NCI-H1048 (cell line): ENCODE results near the gene KLHL29.

Experiments used
- DNase-seq: peaks from one replicate; lab custom pipeline; 2025; lab: John Stamatoyannopoulos, UW

KLHL29 gene

DNA sequence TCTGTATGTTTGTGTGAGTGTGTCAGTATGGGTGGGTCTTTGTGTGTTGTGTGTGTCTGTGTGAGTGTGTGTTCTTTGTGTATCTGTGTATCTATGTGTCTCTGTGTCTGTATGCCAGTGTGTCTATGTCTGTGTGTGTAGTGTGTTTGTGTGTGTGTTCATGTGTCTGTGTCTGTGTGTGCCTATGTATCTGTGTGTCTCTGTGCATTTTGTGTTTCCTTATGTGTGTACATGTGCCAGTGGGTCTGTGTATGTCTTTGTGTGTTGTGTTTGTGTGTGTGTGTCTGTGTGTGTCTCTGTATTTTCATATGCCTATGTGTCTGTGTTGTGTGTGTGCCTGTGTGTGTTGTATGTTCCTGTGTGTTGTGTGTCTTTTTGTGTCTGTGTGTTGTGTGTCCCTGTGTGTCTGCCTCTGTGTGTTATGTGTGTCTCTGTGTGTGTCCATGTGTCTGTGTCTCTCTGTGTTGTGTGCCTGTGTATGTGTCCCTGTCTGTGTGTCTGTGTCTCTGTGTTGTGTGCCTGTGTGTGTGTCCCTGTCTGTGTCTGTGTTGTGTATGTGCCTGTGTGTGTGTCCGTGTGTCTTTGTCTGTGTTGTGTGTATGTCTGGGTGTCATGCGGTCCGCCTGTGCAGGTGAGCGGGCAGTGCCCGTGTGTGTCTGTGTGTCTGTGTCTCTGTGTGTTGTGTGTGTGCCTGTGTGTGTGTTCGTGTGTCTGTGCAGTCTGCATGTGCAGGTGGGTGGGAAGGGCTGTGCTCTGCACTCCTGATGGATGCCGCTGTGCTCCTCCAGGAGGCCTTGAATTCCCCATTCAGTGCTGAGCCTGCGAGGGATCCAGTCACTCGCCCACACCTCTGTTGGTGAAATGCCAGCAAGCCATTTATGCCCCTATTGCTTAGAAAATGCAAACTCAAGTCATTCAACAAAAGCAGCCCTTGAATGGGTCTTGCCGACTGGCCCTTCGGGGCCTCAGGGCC lies 37.4 kb downstream of the KLHL29 start:
- DNase-seq = no peak

DNA sequence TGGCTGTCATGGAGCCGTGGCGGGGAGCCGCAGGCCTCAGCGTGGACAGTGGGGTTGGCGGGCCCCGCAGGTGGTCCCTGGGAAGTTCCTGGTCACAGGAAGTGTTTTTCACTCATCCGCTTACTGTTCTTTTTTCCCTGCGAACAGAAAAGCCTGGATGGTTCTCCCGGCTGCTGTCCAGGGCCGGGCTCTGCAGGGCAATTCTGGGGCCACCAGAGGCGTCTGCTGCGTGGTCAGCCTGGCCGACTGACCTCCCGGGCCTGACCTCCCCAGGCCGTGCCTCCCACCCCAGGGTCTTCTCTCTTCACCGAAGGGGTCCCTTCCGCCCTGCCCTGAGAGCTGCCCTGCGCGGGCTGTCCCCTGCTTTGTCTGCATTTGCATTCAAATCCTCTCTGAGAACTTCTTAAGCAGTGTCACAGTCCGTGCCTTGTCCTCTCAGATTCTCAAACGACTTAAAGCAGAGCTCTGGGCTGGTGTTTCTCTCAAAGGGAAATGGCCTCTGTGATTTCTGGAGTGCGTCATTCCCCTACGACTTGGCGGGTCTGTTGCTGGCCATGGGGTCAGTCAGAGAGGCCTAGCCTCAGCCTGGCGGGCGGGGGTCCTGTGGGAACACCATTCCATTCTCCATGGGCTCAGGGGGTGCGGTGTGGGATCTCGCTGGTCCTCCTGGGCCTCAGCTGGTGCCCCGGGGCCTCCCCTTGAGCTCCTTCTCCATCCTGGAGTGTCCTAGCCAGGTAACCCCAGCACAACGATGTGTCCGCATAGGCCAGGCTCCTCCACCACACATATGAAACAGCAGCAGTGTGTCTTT lies 38.3 kb downstream of the KLHL29 start:
- no peak for DNase-seq

DNA sequence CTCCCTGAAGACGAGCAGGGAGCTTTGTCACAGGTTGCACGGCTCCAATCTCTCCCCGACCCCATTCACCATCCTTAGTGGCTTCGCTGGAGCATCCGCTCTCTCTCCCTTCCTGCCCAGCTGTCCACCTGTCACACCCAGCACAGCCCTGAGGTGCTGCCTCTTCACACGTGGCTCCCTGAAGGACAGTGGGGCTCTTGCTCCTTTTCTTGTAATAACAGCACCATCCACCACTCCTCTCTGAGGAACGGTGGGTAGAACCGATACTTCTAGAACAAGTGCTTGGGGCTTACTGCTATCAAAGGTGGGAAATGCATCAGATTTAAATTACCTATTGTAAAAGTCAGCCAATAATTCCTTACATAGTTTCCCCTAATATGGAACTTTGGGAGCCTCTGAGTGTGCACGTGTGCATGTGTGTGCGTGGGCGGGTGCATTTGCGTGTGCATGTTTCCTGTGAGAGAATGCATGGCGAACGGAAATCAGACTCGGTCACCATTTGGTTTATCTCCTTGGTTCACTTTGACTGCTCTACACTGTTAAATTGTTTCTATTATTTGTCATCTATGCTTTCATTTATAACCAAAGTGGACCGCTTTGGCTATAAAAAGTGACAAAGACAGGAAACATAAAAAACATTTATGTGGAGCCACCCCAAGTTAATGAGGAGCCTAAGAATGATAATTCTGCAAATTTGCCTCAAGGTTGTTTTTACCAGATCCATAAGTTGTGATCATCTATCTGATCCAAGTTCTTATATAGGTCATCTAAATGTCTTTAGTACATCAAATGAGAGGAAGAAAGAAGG lies 39.1 kb downstream of the KLHL29 start:
- DNase-seq = no peak

DNA sequence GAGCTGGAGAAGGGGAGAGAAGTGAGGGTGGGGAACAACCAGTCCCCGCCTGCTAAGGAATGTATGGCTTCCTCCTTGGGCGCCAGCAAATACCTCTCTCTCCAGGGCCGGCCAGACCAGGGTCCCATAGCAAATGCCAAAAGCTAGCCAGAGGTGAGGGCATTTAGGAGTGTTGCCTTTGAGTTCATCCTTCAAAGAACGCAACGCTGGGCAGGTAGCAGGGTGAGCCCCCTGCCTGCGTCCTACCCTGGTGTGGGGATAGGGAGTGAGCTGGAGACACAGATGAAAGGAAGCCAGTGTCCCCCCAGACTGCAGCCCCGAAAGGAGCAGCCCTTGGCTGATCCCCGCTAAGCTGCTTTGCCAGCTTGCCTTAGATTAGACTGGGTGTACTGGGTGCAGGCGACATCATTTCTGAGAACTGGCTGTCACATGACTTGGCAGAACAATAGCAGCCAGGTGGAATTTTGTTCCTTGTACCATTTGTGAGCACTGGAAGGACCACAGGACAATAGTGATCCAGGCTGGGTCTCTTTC lies 40.4 kb downstream of the KLHL29 start:
- DNase-seq = no peak

DNA sequence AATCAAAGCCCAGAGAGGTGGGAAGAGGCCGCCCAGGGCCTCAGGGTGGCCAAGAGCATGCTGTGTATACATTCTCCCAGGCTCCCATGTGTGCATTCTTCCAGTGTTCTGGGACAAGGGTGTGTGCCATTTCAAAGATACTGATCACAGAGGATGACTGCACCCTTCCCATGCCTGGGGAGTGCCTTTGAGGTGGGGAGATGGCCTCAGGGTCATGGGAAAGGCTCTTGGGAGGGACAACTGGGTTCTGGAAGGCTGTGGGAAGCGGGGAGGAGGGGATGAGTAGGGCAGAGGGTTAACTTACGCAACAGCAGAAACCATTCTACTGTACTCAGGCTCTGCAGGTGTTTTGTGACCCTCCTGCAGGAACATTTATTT lies 40.9 kb downstream of the KLHL29 start:
- DNase-seq = no peak

DNA sequence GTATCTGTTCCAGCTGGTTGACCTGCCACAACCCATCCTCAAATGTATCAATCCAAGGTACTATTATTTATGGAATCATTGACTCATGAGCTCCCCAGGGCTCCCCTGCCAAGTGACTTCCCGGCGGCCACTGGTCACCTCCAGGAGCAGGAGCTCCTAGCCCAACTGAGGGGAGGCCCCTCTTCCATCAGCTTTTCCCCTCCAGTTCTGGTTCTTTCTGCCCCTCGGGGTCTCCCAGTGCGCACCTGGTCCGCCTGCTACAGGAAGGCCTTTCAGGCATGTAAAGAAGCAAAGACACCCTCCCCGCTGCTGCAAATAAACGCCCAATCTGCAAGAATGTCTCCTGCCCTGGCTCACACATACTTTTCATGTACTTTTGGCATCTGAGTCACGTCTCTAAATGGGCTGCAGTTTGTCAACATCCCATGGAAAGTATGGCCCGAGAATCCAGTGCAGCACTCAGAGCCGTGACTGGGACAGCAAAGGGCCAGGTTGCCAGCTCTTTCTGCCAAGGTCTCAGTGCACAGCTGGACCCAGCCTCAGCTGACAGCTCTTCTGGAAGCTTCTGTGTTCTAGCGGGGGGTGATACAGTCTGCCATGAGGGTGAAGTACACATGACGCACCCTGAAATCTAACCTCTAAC lies 41.4 kb downstream of the KLHL29 start:
- DNase-seq = no peak

DNA sequence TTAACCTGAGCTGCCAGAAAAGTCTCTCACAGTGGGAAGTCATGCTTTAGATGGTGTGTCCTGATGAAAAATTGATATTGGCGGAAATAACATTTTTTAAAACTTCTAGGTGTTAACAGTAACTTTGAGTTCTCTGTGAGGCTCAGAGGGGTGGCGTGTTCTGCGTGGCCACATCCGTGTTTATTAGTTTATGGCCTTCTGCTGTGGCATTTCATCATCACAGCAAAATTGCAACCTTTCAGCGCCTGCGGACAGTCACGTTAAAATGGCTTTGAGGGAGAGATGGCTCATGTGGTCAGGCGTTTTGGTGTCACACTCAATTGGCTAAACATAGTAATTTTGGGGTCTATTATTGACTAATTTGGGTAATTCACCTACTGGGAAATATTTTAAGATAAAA lies 42.4 kb downstream of the KLHL29 start:
- no peak for DNase-seq

DNA sequence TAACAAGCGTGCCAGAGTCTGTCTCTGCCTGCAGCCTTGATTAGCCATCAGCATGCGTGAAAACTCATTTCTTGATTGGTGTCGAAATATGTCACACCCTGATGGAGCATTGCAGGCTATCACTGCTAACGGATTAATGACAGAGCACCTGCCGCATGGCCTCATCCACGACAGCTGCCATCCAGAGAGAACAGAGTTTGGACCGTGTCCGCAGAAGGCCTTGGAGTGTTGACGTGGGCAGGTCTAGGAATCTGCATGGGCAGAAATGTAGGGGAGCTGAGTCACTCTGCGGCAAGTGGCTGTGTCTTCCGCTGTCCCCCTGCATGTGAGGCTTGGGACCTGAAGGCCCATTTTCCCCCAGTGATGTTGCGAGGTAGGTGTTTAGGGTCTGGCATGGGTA lies 43.0 kb downstream of the KLHL29 start:
- no peak for DNase-seq

DNA sequence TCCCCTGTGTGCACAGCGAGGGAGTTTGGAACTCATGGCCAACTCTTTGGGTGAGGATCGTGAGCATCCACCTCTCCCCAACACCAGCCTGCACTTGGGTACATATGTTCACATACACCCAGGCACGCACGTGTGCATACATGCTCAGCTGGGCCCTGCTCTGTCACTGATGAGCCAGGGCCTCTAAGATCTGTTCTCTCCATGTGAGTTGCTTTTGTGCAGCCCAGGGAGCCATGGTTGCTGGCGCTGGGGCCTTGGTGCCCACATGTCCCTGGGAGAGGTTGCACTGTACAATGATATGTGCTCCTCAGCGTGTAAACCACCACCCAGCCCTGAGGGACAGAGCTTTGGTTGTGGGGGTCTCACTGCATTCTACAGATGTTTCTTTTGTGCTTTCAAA lies 44.1 kb downstream of the KLHL29 start:
- DNase-seq = no peak

DNA sequence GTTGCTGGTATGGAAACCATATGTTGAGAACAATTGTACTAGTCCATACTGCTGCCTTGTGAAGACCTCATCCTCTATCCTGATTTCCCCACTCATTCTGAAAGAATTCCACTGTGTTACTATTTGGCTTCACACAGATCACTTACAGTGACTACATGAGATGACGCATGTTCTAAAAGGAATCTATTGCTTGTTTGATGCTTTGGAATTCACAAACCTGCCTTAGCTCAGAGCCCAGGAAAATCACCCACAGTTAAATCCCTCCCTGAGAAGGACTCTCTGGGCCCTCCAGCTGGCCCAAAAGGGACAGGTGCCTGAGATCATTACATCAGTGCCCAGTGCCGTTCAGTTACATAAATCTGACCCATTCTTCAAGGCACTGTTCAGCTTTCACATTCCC lies 45.3 kb downstream of the KLHL29 start:
- DNase-seq = no peak

DNA sequence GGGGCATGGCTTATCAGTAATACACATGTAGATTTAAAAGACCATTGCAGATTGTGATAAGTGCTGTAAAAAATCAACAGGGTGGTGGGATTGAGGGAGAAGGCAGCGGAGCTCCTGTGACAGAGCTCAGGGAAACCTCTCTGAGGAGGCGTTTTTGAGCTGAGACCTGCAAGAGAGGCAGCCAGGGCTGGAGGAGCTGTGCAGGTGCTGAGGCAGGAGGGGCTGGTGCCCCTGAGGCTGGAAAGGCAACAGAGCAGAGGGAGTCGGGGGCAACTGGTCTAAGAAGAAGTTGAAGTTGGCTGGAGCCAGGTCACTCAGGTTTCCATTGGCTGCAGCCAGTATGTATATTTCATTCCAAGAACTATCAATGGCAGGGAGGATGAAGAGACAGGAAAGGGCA lies 47.6 kb downstream of the KLHL29 start:
- no peak for DNase-seq

DNA sequence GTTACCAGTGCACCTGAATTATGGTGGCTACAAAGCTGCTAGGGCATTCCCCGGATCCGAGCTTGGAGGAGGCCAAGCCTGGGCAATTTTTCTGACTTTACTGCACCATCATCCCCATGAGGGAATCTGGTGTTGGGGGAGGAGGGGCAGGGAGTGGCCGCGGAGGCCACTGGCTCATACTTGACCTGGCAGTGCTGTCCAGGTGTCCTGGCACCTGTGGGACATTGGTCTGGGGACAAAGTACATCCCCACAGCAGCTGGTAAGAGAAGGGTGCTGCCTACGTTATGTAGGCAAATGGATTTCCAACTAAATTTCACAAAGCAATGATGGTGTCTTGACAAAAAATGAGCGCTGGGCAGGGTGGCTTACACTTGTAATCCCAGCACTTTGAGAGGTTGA lies 48.3 kb downstream of the KLHL29 start:
- DNase-seq = no peak

DNA sequence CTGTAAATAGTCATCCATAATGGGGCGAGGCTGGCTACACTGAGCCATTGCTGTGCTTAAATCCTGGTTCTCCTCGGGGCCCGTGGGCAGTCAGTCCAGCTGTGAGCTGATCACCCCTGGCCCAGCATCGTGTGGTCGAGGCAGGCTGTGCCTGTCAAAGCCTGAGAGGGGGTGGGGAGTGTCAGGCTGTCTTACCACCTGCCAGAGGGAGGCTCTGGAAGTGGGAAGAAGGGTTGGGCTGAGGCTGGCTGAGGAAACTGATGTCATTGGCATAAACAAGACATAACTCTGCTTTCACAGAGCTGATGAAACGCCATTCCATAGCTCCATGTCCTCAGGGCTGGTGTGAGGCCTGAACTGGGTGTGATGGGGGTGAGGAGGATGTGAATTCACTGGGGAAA lies 49.7 kb downstream of the KLHL29 start:
- no peak for DNase-seq

DNA sequence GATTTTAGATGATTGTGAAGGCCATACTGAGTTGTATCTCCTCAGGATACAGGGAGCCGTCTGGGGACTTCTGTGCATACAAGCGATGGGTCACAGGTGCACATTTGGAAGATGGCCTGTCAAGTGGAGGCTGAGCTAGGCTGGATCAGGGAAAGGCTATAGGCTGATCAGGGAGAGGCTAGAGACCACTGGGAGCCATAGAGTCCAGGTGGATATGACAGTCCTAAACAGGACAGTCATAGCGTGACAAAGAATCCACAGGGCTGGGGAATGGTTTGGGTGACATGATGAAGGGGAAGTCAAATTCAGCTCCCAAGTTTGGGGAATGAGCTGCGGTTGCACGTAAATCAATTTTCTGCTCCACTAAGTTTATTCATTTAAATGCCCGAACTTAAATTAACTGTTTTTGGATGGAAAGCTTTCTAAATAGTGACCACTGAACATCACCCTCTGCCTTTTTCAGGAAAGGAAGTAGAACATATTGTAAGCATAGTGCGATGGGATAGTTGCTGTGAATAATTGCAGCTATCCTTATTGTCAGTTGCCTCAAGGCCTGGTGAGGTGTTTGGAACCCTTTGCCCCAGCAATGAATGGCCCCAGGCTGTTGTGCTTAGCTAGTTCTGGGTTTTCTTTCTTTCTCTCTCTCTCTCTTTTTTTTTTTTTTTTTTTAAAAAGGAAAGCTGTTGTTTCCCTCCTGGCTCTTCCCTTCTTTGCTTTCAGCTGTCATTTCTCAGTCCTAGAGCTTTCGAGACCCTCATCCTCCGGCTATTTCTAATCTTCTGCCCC lies 50.5 kb downstream of the KLHL29 start:
- DNase-seq = no peak

DNA sequence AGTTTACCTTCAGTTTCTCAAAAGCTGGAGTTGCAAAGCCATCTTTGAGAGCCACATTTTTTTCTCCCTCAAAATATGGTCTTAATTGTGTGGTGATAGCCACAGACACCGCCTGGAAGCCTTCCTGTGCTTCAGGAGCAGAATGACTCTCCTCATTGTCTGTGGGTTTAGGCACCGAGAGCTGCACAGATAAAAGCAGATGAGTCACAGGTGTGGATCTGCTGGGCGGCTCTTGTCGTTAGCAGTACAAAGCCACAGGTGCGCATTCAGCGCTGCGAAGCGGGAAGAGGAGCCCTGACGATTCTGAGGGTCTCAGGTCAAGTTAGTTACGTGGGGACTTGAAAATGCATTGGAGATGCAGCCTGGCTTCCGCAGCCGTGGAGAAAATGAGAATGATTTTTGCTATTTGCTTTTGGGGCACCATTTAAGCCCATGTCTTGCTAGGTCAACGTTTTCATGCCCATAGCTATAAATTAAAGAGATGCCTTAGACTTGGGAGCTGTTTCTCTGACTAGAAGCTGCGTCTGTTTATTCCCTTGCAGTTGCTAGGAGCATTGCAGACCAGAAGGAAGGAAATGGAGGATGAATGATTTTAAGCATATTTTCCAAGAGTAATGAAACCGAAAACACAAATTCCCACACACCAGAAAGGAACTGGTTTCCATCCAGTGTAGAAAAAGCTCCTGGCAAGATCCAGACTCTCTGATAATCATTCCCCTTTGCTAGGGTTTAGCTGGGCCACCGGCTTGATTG lies 51.5 kb downstream of the KLHL29 start:
- DNase-seq = no peak

DNA sequence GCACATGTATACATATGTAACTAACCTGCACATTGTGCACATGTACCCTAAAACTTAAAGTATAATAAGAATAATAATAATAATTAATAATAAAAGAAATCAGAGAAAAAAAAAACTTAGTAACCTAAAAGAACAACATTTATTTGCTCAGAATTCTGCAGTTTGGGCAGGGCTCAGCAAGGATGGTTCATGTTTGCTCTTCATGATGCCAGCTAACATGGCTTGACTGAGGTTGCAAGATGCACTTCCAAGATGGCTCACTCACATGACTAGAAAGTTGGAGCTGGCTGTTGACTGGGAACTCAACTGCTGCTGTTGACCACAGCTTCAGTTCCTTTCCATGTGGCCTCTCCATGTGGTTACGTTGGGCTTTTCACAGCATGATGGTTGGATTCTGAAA lies 56.4 kb downstream of the KLHL29 start:
- no peak for DNase-seq

DNA sequence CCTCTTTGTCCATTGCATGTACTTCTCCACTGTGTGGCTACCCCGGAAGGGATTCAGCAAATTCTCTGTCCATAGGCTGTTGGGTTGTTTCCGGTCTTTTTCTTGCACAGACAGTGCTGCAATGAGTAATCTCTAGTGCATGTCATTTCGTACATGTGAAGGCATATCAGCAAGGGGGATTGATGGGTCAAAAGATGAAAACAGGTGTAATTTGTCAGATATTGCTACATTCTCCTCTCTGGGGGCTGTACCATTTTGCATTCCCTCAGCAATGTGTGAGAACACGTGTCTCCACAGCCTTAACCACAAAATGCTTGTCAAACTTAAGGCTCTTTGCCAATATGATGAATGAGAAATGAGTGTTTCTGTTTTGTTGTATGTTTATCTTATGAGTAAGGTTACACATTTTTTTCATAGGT lies 60.5 kb downstream of the KLHL29 start:
- no peak for DNase-seq

DNA sequence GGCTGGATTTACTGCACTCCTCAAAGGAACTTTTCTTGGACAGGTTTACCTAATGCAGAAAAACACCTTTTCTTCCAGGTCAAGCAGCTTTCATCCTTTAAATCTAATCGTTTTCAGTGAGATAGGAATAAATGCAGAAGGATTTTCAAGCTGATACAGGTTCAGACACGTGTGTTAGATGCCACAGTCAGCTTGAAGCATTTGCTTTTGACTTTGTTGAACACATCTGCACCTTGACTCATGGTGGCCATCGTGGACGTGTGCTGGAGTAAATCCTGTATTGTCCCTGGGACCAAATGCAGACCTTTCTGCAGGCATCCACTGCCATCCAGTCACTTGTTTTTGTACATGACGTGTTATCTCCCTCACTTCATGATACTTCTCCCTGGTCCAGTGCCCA lies 61.9 kb downstream of the KLHL29 start:
- no peak for DNase-seq

DNA sequence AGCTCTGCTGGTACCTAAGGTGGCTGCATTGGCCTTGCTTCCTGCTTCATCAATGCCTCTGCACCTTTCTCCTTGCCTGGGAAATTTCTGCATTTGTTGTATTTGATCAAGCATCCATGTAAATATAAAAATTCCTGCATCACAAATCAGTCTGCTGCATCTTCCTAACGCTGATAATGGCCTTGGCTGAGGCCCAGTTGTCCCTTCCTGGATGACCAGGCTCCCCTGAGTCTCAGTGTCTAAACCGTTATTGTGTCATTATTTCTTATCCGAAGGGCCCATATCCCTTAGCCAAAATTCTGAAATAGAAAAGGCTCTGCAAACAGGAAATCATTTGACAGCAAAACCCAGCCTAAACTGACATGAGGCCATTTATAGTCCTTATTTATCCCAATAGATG lies 62.4 kb downstream of the KLHL29 start:
- no peak for DNase-seq

DNA sequence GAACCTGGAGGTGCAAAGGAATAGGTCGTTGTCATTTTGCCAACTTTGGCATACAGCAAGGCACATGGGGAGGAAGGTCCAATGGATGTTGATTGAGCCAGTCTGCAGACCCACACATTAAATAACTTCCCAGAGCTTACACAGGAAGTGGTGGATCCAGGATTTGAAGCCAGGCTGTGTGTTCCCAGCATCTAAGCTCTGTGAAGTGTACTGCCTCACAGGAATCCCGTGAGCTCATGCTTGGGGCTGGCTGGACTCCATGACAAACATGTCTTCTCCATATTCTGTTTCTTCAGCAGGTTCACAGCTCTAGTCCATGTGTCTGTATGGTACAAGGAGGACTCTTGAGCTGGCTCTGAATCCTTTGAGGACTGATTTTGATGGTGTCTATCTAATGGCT lies 63.9 kb downstream of the KLHL29 start:
- DNase-seq = no peak
